ENCODE measurements around the gene ERCC5.

The ERCC5 gene

GRCh38 chr13:102897371-102898138 is 51.7 kb downstream of the ERCC5 start:
- no peak for DNase-seq

GRCh38 chr13:102900193-102900608 is 54.4 kb downstream of the ERCC5 start:
- no peak for DNase-seq

GRCh38 chr13:102901056-102901455 is 55.2 kb downstream of the ERCC5 start:
- DNase-seq = no peak

- no peak for DNase-seq
Measured at GRCh38 chr13:102901615-102902305, 55.9 kb downstream of the ERCC5 start.

- DNase-seq = no peak
Measured at GRCh38 chr13:102902789-102903347, 57.0 kb downstream of the ERCC5 start.

GRCh38 chr13:102903659-102904407 is 58.0 kb downstream of the ERCC5 start:
- DNase-seq = no peak

GRCh38 chr13:102904408-102904862 is 58.6 kb downstream of the ERCC5 start:
- DNase-seq = no peak

GRCh38 chr13:102905905-102906771 is 60.3 kb downstream of the ERCC5 start:
- DNase-seq = no peak

GRCh38 chr13:102907016-102907756 is 61.4 kb downstream of the ERCC5 start:
- DNase-seq = no peak

GRCh38 chr13:102907886-102908515 is 62.2 kb downstream of the ERCC5 start:
- DNase-seq = no peak

GRCh38 chr13:102909971-102910370 is 64.1 kb downstream of the ERCC5 start:
- no peak for DNase-seq

GRCh38 chr13:102911336-102911735 is 65.5 kb downstream of the ERCC5 start:
- DNase-seq = no peak

GRCh38 chr13:102912599-102912998 is 66.8 kb downstream of the ERCC5 start:
- DNase-seq = no peak

GRCh38 chr13:102913914-102914313 is 68.1 kb downstream of the ERCC5 start:
- DNase-seq = peak; percentile 60

GRCh38 chr13:102914339-102914930 is 68.6 kb downstream of the ERCC5 start:
- DNase-seq = no peak

GRCh38 chr13:102915393-102915930 is 69.6 kb downstream of the ERCC5 start:
- DNase-seq = no peak

GRCh38 chr13:102917019-102917418 is 71.2 kb downstream of the ERCC5 start:
- no peak for DNase-seq

GRCh38 chr13:102922184-102922583 is 76.4 kb downstream of the ERCC5 start:
- DNase-seq = no peak
